CD14-positive monocyte (primary cell): ENCODE measurements around the gene CHMP4A. TPM values are rescaled to one million over a fixed set of nuclear protein-coding genes. Genes with fewer than 3 reads are reported as not detected.
A peak's percentile ranks its signal among the peaks of the same experiment; 100 is the strongest.

Experiments used
- DNase-seq, 3 donors: peaks; one replicate each; pipeline ENCODE4 v3.0.0-alpha.2; 2011 to 2022
- H2AFZ ChIP-seq: 2 replicates; pipeline ENCODE4 v1.6.0; 2012; ENCODE audit warnings: mild to moderate bottlenecking, low read depth, low read length, inconsistent platforms; ENCODE audit not compliant: insufficient read depth, poor library complexity, severe bottlenecking
- H3K27ac ChIP-seq, 2 donors: 1 replicate in 1 of 2; 2 replicates in 1 of 2; pipeline ENCODE4 v1.5.1; 2012 to 2013; ENCODE audit warnings: low read length in 2 of 2, control low read depth in 1 of 2, inconsistent platforms in 1 of 2, low read depth in 1 of 2, mild to moderate bottlenecking in 1 of 2
- H3K27me3 ChIP-seq, 2 donors: one replicate each; pipeline versions ENCODE4 v1.6.0 to v1.6.1; 2011 to 2013; ENCODE audit warnings: low read length in 2 of 2; ENCODE audit not compliant: control insufficient read depth in 2 of 2, insufficient read depth in 2 of 2
- H3K36me3 ChIP-seq, 2 donors: replicated peaks in 1 of 2; 1 replicate in 1 of 2; 2 replicates in 1 of 2; pipeline versions ENCODE4 v1.5.1 to v1.6.1; 2012 to 2013; ENCODE audit warnings: low read length in 2 of 2, control low read depth in 1 of 2, inconsistent platforms in 1 of 2, mild to moderate bottlenecking in 1 of 2; ENCODE audit not compliant: insufficient read depth in 2 of 2, control insufficient read depth in 1 of 2
- H3K4me1 ChIP-seq, 2 donors: 1 replicate in 1 of 2; 2 replicates in 1 of 2; pipeline versions ENCODE4 v1.5.1 to v1.6.1; 2012 to 2013; ENCODE audit warnings: low read length in 2 of 2, control low read depth in 1 of 2, inconsistent platforms in 1 of 2, mild to moderate bottlenecking in 1 of 2, moderate library complexity in 1 of 2; ENCODE audit not compliant: insufficient read depth in 2 of 2, control insufficient read depth in 1 of 2
- H3K4me2 ChIP-seq: replicated peaks from 2 replicates; pipeline ENCODE3; 2012; ENCODE audit warnings: low read length, moderate library complexity, mild to moderate bottlenecking; ENCODE audit not compliant: poor library complexity, severe bottlenecking; ENCODE audit errors: extremely low read depth
- H3K4me3 ChIP-seq, 3 experiments: fragments of 200-600 bp in 1 of 3; sonication (generic) in 1 of 3; replicated peaks in 1 of 3; 1 replicate in 2 of 3; 2 replicates in 1 of 3; pipeline ENCODE4 v1.5.1; 2011 to 2013; ENCODE audit warnings: low read length in 3 of 3, mild to moderate bottlenecking in 3 of 3, control low read depth in 2 of 3, low read depth in 2 of 3, inconsistent platforms in 1 of 3, moderate library complexity in 1 of 3
- H3K79me2 ChIP-seq: 2 replicates; pipeline ENCODE4 v1.6.0; 2012; ENCODE audit warnings: mild to moderate bottlenecking, control low read depth, inconsistent platforms, low read length, moderate library complexity; ENCODE audit not compliant: insufficient read depth
- H3K9ac ChIP-seq: 2 replicates; pipeline ENCODE4 v1.6.0; 2017; ENCODE audit warnings: low read length, mild to moderate bottlenecking; ENCODE audit not compliant: insufficient read depth, poor library complexity, severe bottlenecking
- H3K9me3 ChIP-seq, 2 donors: replicated peaks in 1 of 2; 1 replicate in 1 of 2; 2 replicates in 1 of 2; pipeline versions ENCODE4 v1.5.1 to v1.6.1; 2012 to 2013; ENCODE audit warnings: low read length in 2 of 2, control low read depth in 1 of 2; ENCODE audit not compliant: control insufficient read depth in 1 of 2, insufficient read depth in 1 of 2
- H4K20me1 ChIP-seq: 2 replicates; pipeline ENCODE4 v1.6.0; 2012; ENCODE audit warnings: mild to moderate bottlenecking, low read length, control low read depth, moderate library complexity; ENCODE audit not compliant: insufficient read depth
- H3K27ac Mint-ChIP-seq, 7 donors: one replicate each; pipeline ENCODE4 v1.8.0; 2020; ENCODE audit warnings: mild to moderate bottlenecking in 7 of 7, mixed read lengths in 7 of 7, moderate library complexity in 6 of 7, inconsistent platforms in 2 of 7
- H3K27me3 Mint-ChIP-seq, 3 donors: one replicate each; pipeline ENCODE4 v1.8.0; 2021 to 2022; ENCODE audit warnings: low read depth in 3 of 3, mild to moderate bottlenecking in 3 of 3, mixed read lengths in 3 of 3, moderate library complexity in 3 of 3, inconsistent platforms in 1 of 3
- H3K36me3 Mint-ChIP-seq, 2 donors: one replicate each; pipeline ENCODE4 v1.8.0; 2020; ENCODE audit warnings: mixed read lengths in 2 of 2, inconsistent platforms in 1 of 2, mild to moderate bottlenecking in 1 of 2
- H3K4me1 Mint-ChIP-seq: one replicate; pipeline ENCODE4 v1.8.0; 2020; ENCODE audit warnings: mild to moderate bottlenecking, mixed read lengths
- H3K4me3 Mint-ChIP-seq, 2 donors: one replicate each; pipeline ENCODE4 v1.8.0; 2020; ENCODE audit warnings: mild to moderate bottlenecking in 2 of 2, mixed read lengths in 2 of 2, moderate library complexity in 1 of 2
- H3K9me3 Mint-ChIP-seq, 7 donors: one replicate each; pipeline ENCODE4 v1.8.0; 2020 to 2022; ENCODE audit warnings: mixed read lengths in 7 of 7, mild to moderate bottlenecking in 6 of 7, moderate library complexity in 6 of 7, inconsistent platforms in 2 of 7
- WGBS: methylation state at CpG from one replicate; pipeline ENCODE4 v1.1.5; 2013; ENCODE audit warnings: missing lambda C conversion rate; ENCODE audit not compliant: insufficient coverage; 5-methylcytosine and 5-hydroxymethylcytosine counted together
- intact Hi-C, 2 donors: fragments of 100-400 bp; cut with micrococcal nuclease; formaldehyde crosslinking; loops; one replicate each; pipeline versions ENCODE4 v1.15.0 to v1.15.1; 2023
- polyA plus RNA-seq, 3 donors: library from polyadenylated mRNA; depleted of rRNA in 1 of 3; unstranded in 2 of 3; stranded (reverse) in 1 of 3; fragments of 300-500 nt in 2 of 3; fragments of >200 nt in 1 of 3; fragmentation: Illumina TruSeq in 2 of 3; gene quantifications; 1 replicate in 2 of 3; 2 replicates in 1 of 3; pipeline ENCODE4 v1.2.3, GENCODE V29; 2012 to 2021
- TF ChIP-seq, protein P1 (sequence below): fragments of 200-600 bp; IDR thresholded peaks from one replicate; pipeline ENCODE4 v1.8.0; 2022; ENCODE audit warnings: antibody characterized with exemption, mild to moderate bottlenecking

Gene CHMP4A
- polyA plus RNA-seq, 3 donors: 99.0 to 128 (median 102) TPM

DNA sequence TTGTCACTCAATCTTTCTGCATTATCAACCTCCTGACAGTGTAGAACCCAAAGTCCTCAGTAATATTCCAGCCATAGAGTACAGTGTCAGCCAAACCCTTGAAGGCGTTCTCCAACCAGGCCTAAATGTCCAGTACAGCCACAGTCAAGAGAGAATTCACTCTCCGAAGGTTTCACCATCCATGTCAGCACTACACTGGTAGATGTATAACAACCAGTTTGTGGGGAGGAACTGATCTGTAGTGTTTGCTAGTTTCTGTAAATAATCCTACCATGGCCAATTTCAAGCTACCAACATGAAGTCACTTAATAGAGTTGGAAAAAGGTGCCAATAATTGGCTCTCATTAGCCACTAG is 3.0 kb upstream of the CHMP4A start:
- Histone ChIP-seq H4K20me1 (no peaks in the 10 kb centered on the region), H3K4me2 (peak overlapping the region; percentile 87), H3K9me3 (no peaks in the 10 kb centered on the region), H3K36me3 (peaks cover 9 to 19% of the 10 kb centered on the region in 2 donors), H3K4me1 (peaks cover 30 to 36% of the 10 kb centered on the region in 2 donors), H3K9ac (no peak overlapping the region), H2AFZ (peak overlapping the region; percentile 86), H3K27me3 (no peaks in the 10 kb centered on the region), H3K4me3 (peak overlapping the region in 1 of 3 experiments; percentile 90), H3K27ac (peak overlapping the region in 1 of 2 donors; percentile 98), H3K79me2 (peaks cover 40% of the 10 kb centered on the region)
- Mint-ChIP-seq H3K9me3 (no peaks in the 10 kb centered on the region), H3K4me1 (peaks cover 30% of the 10 kb centered on the region), H3K27ac (peak overlapping the region; percentile 95 to 100 (median 98)), H3K27me3 (peaks cover 0 to 4% (median 1%) of the 10 kb centered on the region in 3 donors), H3K4me3 (peak overlapping the region in 1 of 2 donors; percentile 86), H3K36me3 (peaks cover 22 to 25% of the 10 kb centered on the region in 2 donors)
- no peak for DNase-seq
- WGBS: no CpG with 5 or more reads among the region's 2 CpGs
- TF ChIP-seq, protein P1, sequence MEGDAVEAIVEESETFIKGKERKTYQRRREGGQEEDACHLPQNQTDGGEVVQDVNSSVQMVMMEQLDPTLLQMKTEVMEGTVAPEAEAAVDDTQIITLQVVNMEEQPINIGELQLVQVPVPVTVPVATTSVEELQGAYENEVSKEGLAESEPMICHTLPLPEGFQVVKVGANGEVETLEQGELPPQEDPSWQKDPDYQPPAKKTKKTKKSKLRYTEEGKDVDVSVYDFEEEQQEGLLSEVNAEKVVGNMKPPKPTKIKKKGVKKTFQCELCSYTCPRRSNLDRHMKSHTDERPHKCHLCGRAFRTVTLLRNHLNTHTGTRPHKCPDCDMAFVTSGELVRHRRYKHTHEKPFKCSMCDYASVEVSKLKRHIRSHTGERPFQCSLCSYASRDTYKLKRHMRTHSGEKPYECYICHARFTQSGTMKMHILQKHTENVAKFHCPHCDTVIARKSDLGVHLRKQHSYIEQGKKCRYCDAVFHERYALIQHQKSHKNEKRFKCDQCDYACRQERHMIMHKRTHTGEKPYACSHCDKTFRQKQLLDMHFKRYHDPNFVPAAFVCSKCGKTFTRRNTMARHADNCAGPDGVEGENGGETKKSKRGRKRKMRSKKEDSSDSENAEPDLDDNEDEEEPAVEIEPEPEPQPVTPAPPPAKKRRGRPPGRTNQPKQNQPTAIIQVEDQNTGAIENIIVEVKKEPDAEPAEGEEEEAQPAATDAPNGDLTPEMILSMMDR: no peak
- intact Hi-C loops: loop anchor here (1.0 to 10.0 kb wide), 2 partner anchors 15 to 88 kb away; partner anchors contain the start of gene CIDEB (in 1 of the 2)

DNA sequence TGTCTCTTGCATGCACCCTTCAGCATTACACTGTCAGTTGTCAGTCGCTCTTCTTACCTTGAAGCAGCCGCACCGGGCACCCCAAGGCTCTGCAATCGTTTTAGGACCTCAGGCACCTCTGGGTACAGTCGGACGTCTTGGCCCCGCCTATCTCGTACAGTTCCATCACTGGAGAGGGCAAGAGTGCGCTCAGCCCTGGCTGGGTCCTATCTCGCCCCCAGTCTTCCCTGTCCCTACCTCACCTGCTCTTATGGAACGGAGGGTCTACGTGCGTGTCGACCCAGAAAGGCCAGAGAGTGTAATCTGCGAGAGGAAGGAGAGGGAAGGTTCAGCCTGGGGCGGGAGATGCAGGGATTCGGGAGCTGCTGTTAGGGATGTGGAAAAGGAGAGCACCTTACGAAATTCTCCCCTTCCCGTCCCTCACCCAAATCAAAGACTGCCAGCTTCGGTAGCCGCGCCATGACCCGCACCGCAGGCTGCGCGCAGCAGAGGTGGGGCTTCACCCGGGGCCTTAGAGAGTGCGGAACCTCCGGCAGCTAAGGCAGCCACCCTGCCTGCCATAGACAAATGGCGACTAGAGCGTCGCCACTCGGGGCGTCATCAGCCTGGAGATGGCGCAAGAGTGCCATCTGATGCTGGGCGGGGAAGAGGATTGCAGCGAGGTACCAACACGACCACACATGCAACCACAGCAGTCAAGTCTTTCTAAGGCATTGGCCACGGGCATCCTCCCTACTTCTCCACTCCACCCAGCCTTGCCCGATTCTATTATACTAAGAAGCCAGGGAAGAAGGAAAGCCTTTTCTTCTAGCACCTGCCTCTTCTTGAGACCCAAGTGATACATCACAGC is 2.4 kb upstream of the CHMP4A start, which contains the start of gene MDP1:
MDP1 (minus strand) TSS at position 572 of the 850 bp plus-strand sequence; CDS start at position 461, 111 bp downstream.
- Histone ChIP-seq H3K4me3 (peak within 1 kb of the TSS; percentile 71 to 90 (median 77)), H3K4me1 (peaks cover 30 to 36% of the 10 kb centered on the region in 2 donors), H2AFZ (peak within 1 kb of the TSS; percentile 86), H4K20me1 (no peaks in the 10 kb centered on the region), H3K79me2 (peaks cover 39% of the 10 kb centered on the region), H3K9me3 (no peaks in the 10 kb centered on the region), H3K27me3 (no peaks in the 10 kb centered on the region), H3K36me3 (peaks cover 12 to 25% of the 10 kb centered on the region in 2 donors), H3K27ac (peak within 1 kb of the TSS; percentile 87 to 98), H3K9ac (peak within 1 kb of the TSS; percentile 88), H3K4me2 (peak within 1 kb of the TSS; percentile 87)
- intact Hi-C loops: loop anchor here (1.0 to 10.0 kb wide), 2 partner anchors 16 to 89 kb away; partner anchors contain the start of gene CIDEB (in 1 of the 2)
- no peaks in the 10 kb centered on the region for H3K9me3 Mint-ChIP-seq
- DNase-seq: peak; percentile 91 to 92 (median 91)
- peaks cover 0 to 4% (median 1%) of the 10 kb centered on the region in 3 donors for H3K27me3 Mint-ChIP-seq
- peak within 1 kb of the TSS; percentile 86 to 93 for H3K4me3 Mint-ChIP-seq
- TF ChIP-seq, protein P1: peak; percentile 50
- H3K27ac Mint-ChIP-seq: peak within 1 kb of the TSS; percentile 95 to 100 (median 98)
- WGBS: 0% methylated on average over 29 of the region's 40 CpGs
- H3K36me3 Mint-ChIP-seq: peaks cover 25 to 30% of the 10 kb centered on the region in 2 donors
- H3K4me1 Mint-ChIP-seq: peaks cover 31% of the 10 kb centered on the region
